GM12878 (cell line): Measurements from ENCODE around the gene VMAC.

ENCODE experiments used
- CHD1 ChIP-seq: IDR thresholded peaks from 2 replicates; pipeline ENCODE4 v1.6.1; 2012; ENCODE audit warnings: low read depth, low read length, improper control_type of control experiment
- CTCF ChIP-seq, 3 experiments: IDR thresholded peaks in 2 of 3; conservative IDR thresholded peaks in 1 of 3; 2 replicates each; pipeline ENCODE4 v1.5.1; 2011; ENCODE audit warnings: low read depth in 3 of 3, low read length in 3 of 3, mild to moderate bottlenecking in 3 of 3, control low read depth in 2 of 3, moderate library complexity in 2 of 3, inconsistent platforms in 1 of 3, mixed read lengths in 1 of 3; ENCODE audit not compliant: control insufficient read depth in 2 of 3, insufficient read depth in 1 of 3; ENCODE audit errors: extremely low read depth in 1 of 3
- EP300 ChIP-seq, 2 experiments: fragments of 150-350 bp in 1 of 2; IDR thresholded peaks; 2 replicates each; pipeline ENCODE4 v1.6.1; 2011 to 2012; ENCODE audit warnings: low read depth in 2 of 2, low read length in 2 of 2, borderline replicate concordance in 1 of 2, improper control_type of control experiment in 1 of 2, inconsistent platforms in 1 of 2; ENCODE audit not compliant: control insufficient read depth in 1 of 2
- ETV6 ChIP-seq, 2 experiments: fragments of 450-650 bp in 1 of 2; IDR thresholded peaks in 1 of 2; conservative IDR thresholded peaks in 1 of 2; 2 replicates each; pipeline ENCODE4 v1.6.1; 2014; ENCODE audit warnings: antibody characterized with exemption in 1 of 2, borderline replicate concordance in 1 of 2, low read depth in 1 of 2, mild to moderate bottlenecking in 1 of 2, moderate library complexity in 1 of 2
- EZH2 ChIP-seq: IDR thresholded peaks from 2 replicates; pipeline ENCODE4 v1.6.1; 2012; ENCODE audit warnings: low read depth, mild to moderate bottlenecking, control low read depth, inconsistent platforms, low read length, borderline replicate concordance; ENCODE audit not compliant: control insufficient read depth
- MAX ChIP-seq: IDR thresholded peaks from 2 replicates; pipeline ENCODE4 v1.6.1; 2012; ENCODE audit warnings: low read depth, low read length, improper control_type of control experiment
- MTA3 ChIP-seq: IDR thresholded peaks from 2 replicates; pipeline ENCODE4 v1.6.1; 2012; ENCODE audit warnings: low read length, inconsistent platforms, borderline replicate concordance
- PAX5 ChIP-seq: IDR thresholded peaks from 2 replicates; pipeline ENCODE4 v1.6.1; 2011; ENCODE audit warnings: low read depth, low read length, borderline replicate concordance
- PBX3 ChIP-seq: IDR thresholded peaks from 2 replicates; pipeline ENCODE4 v1.6.1; 2011; ENCODE audit warnings: mild to moderate bottlenecking, low read depth, low read length, moderate library complexity; ENCODE audit not compliant: insufficient replicate concordance
- POLR2A ChIP-seq: IDR thresholded peaks from 2 replicates; pipeline ENCODE4 v1.6.1; 2011; ENCODE audit warnings: low read depth, mild to moderate bottlenecking, low read length
- USF1 ChIP-seq: IDR thresholded peaks from 2 replicates; pipeline ENCODE4 v1.6.1; 2011; ENCODE audit warnings: borderline replicate concordance, low read depth, mild to moderate bottlenecking, moderate library complexity, mixed read lengths, low read length; ENCODE audit not compliant: insufficient read depth; ENCODE audit errors: extremely low read length

- TF ChIP-seq CHD1 (no peak), CTCF (IDR thresholded peaks at IDR 0.05 in 2 of 3, conservative IDR thresholded peaks at IDR 0.05 in 1 of 3; ENCODE audit: control insufficient read depth in 2 of 3, extremely low read depth in 1 of 3, insufficient read depth in 1 of 3, low read depth in 3 of 3, low read length in 3 of 3) (no peak), EZH2 (no peak), MTA3 (no peak), PAX5 (no peak), MAX (no peak), USF1 (no peak), ETV6 (conservative IDR thresholded peaks at IDR 0.05 in 1 of 2, IDR thresholded peaks at IDR 0.05 in 1 of 2; ENCODE audit: borderline replicate concordance in 1 of 2, low read depth in 1 of 2) (no peak), EP300 (IDR thresholded peaks at IDR 0.05; ENCODE audit: borderline replicate concordance in 1 of 2, control insufficient read depth in 1 of 2, low read depth in 2 of 2, low read length in 2 of 2) (no peak), PBX3 (no peak), POLR2A (no peak; the same call in 1 of the 2 replicates)
These were observed 13.9 kb downstream of the VMAC start for GRCh38 chr19:5918463-5919079.
